Thyroid gland (tissue), 4 donors: ENCODE measurements around the gene MINAR2. TPM values are rescaled to one million over a fixed set of nuclear protein-coding genes. Genes with fewer than 3 reads are reported as not detected.

Source experiments
- DNase-seq, 2 donors: peaks; one replicate each; pipeline ENCODE4 v3.0.0-alpha.2; 2019
- H3K27ac ChIP-seq, 3 donors: fragments of 200-600 bp; sonication (generic); 1 replicate in 2 of 3; 2 replicates in 1 of 3; pipeline ENCODE4 v1.5.1; 2016 to 2019; ENCODE audit warnings: mild to moderate bottlenecking in 1 of 3, moderate library complexity in 1 of 3
- H3K27me3 ChIP-seq: fragments of 200-600 bp; sonication (generic); one replicate; pipeline ENCODE4 v1.5.1; 2019
- H3K36me3 ChIP-seq, 2 donors: fragments of 200-600 bp; sonication (generic); one replicate each; pipeline ENCODE4 v1.5.1; 2016 to 2019
- H3K4me1 ChIP-seq, 2 donors: fragments of 200-600 bp; sonication (generic); one replicate each; pipeline ENCODE4 v1.5.1; 2017 to 2019
- H3K4me3 ChIP-seq, 3 donors: fragments of 200-600 bp; sonication (generic); replicated peaks in 1 of 3; 1 replicate in 2 of 3; 2 replicates in 1 of 3; pipeline ENCODE4 v1.5.1; 2016; ENCODE audit warnings: mild to moderate bottlenecking in 1 of 3
- H3K9me3 ChIP-seq: fragments of 200-600 bp; sonication (generic); one replicate; pipeline ENCODE4 v1.5.1; 2017
- POLR2A ChIP-seq, 2 donors: fragments of 450-650 bp; IDR thresholded peaks; one replicate each; pipeline ENCODE4 v1.6.1; 2017; ENCODE audit warnings: antibody characterized with exemption in 2 of 2, mild to moderate bottlenecking in 2 of 2, moderate library complexity in 1 of 2
- WGBS, 2 donors: methylation state at CpG; one replicate each; pipeline ENCODE4 v1.1.5; 2017; 5-methylcytosine and 5-hydroxymethylcytosine counted together
- intact Hi-C: fragments of 100-400 bp; cut with DNase I; formaldehyde crosslinking; loops from one replicate; pipeline ENCODE4 v1.15.1; 2023
- total RNA-seq, 4 donors: library from RNA; depleted of rRNA; stranded (reverse); fragments of >200 nt; gene quantifications; one replicate each; pipeline ENCODE4 v1.2.3, GENCODE V29; 2016
- TF ChIP-seq, protein P1 (sequence below), 6 experiments: fragments of 200-600 bp in 3 of 6; fragments of 450-650 bp in 3 of 6; sonication (generic) in 3 of 6; IDR thresholded peaks; one replicate each; pipeline ENCODE4 v1.5.1; 2016 to 2019; ENCODE audit warnings: antibody characterized with exemption in 6 of 6, mild to moderate bottlenecking in 2 of 6, inconsistent platforms in 1 of 6, moderate library complexity in 1 of 6

Gene MINAR2
- total RNA-seq, 4 donors from 2014 or later, result not detected

- no peak for TF ChIP-seq POLR2A (IDR thresholded peaks at IDR 0.05)
- TF ChIP-seq, protein P1, sequence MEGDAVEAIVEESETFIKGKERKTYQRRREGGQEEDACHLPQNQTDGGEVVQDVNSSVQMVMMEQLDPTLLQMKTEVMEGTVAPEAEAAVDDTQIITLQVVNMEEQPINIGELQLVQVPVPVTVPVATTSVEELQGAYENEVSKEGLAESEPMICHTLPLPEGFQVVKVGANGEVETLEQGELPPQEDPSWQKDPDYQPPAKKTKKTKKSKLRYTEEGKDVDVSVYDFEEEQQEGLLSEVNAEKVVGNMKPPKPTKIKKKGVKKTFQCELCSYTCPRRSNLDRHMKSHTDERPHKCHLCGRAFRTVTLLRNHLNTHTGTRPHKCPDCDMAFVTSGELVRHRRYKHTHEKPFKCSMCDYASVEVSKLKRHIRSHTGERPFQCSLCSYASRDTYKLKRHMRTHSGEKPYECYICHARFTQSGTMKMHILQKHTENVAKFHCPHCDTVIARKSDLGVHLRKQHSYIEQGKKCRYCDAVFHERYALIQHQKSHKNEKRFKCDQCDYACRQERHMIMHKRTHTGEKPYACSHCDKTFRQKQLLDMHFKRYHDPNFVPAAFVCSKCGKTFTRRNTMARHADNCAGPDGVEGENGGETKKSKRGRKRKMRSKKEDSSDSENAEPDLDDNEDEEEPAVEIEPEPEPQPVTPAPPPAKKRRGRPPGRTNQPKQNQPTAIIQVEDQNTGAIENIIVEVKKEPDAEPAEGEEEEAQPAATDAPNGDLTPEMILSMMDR (IDR thresholded peaks at IDR 0.05), result no peak
- 92 to 94% methylated on average over 5 of the region's 5 CpGs for WGBS, 2 donors
- Histone ChIP-seq H3K9me3 (no peaks in the 10 kb centered on the region), H3K4me3 (no peak overlapping the region), H3K36me3 (no peaks in the 10 kb centered on the region), H3K4me1 (no peaks in the 10 kb centered on the region), H3K27me3 (no peaks in the 10 kb centered on the region), H3K27ac (no peak overlapping the region)
- no peak for DNase-seq
- intact Hi-C loops, result no loop called here
Measured at GRCh38 chr5:129773376-129773775, 25.5 kb downstream of the MINAR2 start.

GRCh38 chr5:129781594-129781993, 33.7 kb downstream of the MINAR2 start:
- 86 to 89% methylated on average over 2 of the region's 2 CpGs for WGBS, 2 donors
- no peak overlapping the region for H3K4me3 ChIP-seq
- H3K4me1 ChIP-seq, result no peaks in the 10 kb centered on the region
- H3K36me3 ChIP-seq, result no peaks in the 10 kb centered on the region
- H3K9me3 ChIP-seq, result no peaks in the 10 kb centered on the region
- H3K27ac ChIP-seq, result no peak overlapping the region
- no peaks in the 10 kb centered on the region for H3K27me3 ChIP-seq
- intact Hi-C loops, result no loop called here
- DNase-seq, result no peak
- TF ChIP-seq, protein P1 (IDR thresholded peaks at IDR 0.05), result no peak
- no peak for TF ChIP-seq POLR2A (IDR thresholded peaks at IDR 0.05)

DNA sequence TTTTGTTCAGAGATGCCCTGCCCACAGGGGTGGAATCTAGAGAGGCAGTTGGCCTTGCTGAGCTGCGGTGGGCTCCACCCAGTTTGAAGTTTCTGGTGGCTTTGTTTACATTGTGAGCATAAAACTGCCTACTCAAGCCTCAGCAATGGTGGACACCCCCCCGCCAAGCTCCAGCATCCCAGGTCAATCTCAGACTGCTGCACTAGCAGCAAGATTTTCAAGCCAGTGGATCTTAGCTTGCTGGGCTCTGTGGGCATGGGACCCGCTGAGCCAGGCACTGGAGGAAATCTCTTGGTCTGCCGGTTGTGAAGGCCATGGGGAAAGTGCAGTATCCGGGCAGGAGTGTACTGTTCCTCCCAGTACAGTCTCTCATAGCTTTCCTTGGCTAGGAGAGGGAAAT, 55.5 kb downstream of the MINAR2 start:
- intact Hi-C loops, result no loop called here
- no peak overlapping the region for H3K27ac ChIP-seq
- WGBS, 2 donors, result 87% methylated on average over 4 to 5 of the region's 5 CpGs
- TF ChIP-seq POLR2A (IDR thresholded peaks at IDR 0.05), result no peak
- TF ChIP-seq, protein P1 (IDR thresholded peaks at IDR 0.05), result no peak
- no peak overlapping the region for H3K4me3 ChIP-seq
- DNase-seq, result no peak
- H3K9me3 ChIP-seq, result no peaks in the 10 kb centered on the region
- H3K36me3 ChIP-seq, result no peaks in the 10 kb centered on the region
- H3K4me1 ChIP-seq, result no peaks in the 10 kb centered on the region
- H3K27me3 ChIP-seq, result no peaks in the 10 kb centered on the region

- intact Hi-C loops, result no loop called here
- DNase-seq, result no peak
- no peaks in the 10 kb centered on the region for H3K36me3 ChIP-seq
- H3K9me3 ChIP-seq, result no peaks in the 10 kb centered on the region
- no peaks in the 10 kb centered on the region for H3K27me3 ChIP-seq
- TF ChIP-seq, protein P1 (IDR thresholded peaks at IDR 0.05), result no peak
- no peak for TF ChIP-seq POLR2A (IDR thresholded peaks at IDR 0.05)
- no peak overlapping the region for H3K27ac ChIP-seq
- 53 to 68% methylated on average over 3 to 6 of the region's 7 CpGs for WGBS, 2 donors
- no peaks in the 10 kb centered on the region for H3K4me1 ChIP-seq
- H3K4me3 ChIP-seq, result no peak overlapping the region
Measured at GRCh38 chr5:129804705-129805104, 56.8 kb downstream of the MINAR2 start.

DNA sequence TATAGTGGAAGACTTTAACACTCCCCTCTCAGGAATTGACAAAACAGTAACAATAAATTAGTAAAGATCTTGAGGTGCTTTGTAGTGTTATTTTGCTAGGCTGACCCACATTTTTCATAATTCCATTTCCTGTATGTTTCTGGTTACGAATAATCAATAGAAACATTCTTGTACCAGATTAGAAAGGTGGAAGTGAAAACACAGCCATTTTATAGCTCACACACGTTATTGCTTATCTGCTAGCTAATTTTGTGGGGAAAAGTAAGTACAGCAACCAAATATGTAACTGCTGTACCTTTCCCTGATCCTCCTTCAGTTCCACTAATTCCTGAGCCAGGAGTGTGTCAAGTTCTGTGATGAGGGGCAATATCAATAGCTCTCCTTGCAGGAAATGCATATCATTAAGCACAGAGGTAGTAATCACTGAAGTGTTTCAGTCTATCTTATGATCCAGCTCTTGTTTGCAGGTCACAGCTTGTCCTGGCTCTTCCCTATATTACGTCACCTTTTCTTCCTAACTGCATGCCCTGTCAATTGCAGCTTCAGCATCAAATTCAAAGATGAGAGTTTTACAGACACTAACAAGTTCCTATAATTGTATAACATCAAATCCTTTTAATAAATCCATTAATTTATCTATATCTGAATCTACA, 59.4 kb downstream of the MINAR2 start:
- no peak overlapping the region for H3K4me3 ChIP-seq
- intact Hi-C loops, result no loop called here
- H3K36me3 ChIP-seq, result no peaks in the 10 kb centered on the region
- no peaks in the 10 kb centered on the region for H3K9me3 ChIP-seq
- H3K27me3 ChIP-seq, result no peaks in the 10 kb centered on the region
- H3K4me1 ChIP-seq, result no peaks in the 10 kb centered on the region
- TF ChIP-seq, protein P1 (IDR thresholded peaks at IDR 0.05), result no peak
- no peak for TF ChIP-seq POLR2A (IDR thresholded peaks at IDR 0.05)
- no peak for DNase-seq
- no peak overlapping the region for H3K27ac ChIP-seq
- 58 to 80% methylated on average over 3 of the region's 3 CpGs for WGBS, 2 donors

Other genes starting within 250 kb of the MINAR2 start
- gene CHSY3, start 156.4 kb downstream of the MINAR2 start, total RNA-seq, result 1 to 10 TPM; 1.7 to 5.6 (median 4.0) TPM